Body of pancreas (tissue), 4 donors: Measurements from ENCODE around the gene NCLN.

Source experiments
- CTCF ChIP-seq, 7 experiments: fragments of 450-650 bp in 4 of 7; fragments of 200-600 bp in 3 of 7; sonication (generic) in 3 of 7; IDR thresholded peaks; one replicate each; pipeline ENCODE4 v1.5.1; 2016 to 2019; ENCODE audit warnings: antibody characterized with exemption in 7 of 7
- POLR2A ChIP-seq, 3 donors: fragments of 450-650 bp; IDR thresholded peaks; one replicate each; pipeline ENCODE4 v1.6.1; 2016; ENCODE audit warnings: antibody characterized with exemption in 3 of 3, mild to moderate bottlenecking in 2 of 3

GRCh38 chr19:3153286-3154230 is 32.2 kb upstream of the NCLN start:
- TF ChIP-seq CTCF (IDR thresholded peaks at IDR 0.05) (no peak), POLR2A (IDR thresholded peaks at IDR 0.05) (no peak)
